GM20000 (cell line): ENCODE results near the gene TOB2.

Source experiments
- DNase-seq: peaks from one replicate; pipeline ENCODE4 v3.0.0; 2012; ENCODE audit warnings: low spot score
- CTCF ChIP-seq: IDR thresholded peaks from 2 replicates; pipeline ENCODE4 v1.5.1; 2012; ENCODE audit warnings: mild to moderate bottlenecking, control low read depth; ENCODE audit errors: extremely low read depth, missing control alignments

The TOB2 gene

GRCh38 chr22:41446639-41447434 lies at the start of gene TOB2:
TOB2 (minus strand) TSS chr22:41446801; CDS start chr22:41437345, 9,456 bp downstream.
- DNase-seq, result peak; percentile 91
- no peak for TF ChIP-seq CTCF

DNA sequence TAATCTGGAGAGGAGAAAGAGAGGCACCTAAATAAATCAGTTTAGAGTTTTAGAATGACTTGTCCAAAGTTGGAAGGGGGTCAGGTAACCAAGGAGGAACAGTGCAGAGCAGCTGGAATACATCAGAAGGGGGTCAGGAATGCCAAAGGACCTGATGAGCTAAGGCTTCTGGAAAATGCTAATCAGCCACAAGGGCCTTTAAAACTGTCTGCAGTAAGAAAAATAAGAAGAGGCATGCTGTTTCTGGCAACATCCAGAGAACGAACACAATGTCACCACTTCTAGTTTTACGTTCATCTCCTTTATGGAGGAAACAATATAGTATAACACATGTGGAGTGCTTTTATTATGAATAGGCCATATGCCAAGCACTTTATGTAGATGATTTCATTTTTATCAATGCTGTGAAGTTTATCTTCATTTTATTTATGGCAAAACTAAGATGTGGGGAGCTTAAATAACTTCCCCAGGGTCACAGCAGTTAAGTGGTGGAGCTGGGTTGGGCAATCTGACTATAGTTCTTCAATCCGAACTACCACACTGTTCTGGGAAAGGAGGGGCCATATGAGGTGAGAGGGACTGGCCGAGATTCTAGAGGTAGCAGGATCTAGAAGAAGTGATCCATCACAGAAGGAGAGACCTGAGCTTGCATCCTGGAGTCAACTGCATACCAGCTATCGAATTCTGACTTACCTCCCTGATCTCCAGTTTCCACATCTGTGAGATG lies 44.9 kb upstream of the TOB2 start:
- TF ChIP-seq CTCF, result no peak
- no peak for DNase-seq

DNA sequence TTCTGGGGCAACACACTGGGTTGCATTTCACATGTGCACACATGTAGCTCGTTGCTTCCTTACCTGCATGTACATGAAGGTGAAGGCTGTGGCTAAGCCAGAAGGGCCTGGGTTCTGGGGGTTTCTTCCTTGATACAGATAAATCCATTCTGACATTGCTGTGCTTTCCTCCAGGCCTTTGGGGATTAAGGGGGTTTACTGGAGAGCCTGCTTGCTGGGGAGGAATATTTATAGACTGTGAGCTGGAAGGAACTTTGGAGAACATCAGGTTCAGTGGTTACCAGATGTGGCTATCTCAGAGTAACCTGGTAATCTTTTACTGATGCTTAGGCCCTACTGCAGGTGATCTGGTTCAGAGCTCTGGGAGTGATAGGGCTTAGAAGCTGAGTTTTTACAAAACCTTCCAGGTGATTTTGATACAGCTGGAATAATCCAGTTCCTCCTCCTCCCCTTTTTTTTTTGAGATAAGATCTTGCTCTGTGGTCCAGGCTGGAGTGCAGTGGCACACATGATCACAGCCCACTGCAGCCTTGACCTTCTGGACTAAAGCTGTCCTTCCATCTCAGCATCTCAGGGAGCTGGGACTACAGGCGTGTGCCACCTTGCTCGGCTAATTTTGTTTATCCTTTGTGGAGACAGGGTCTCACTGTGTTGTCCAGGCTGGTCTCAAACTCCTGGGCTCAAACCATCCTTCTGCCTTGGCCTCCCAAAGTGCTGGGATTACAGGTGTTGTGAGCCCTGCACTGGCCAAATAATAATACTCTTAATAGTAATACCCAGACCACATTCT lies 42.2 kb upstream of the TOB2 start:
- TF ChIP-seq CTCF, result no peak
- no peak for DNase-seq

GRCh38 chr22:41488076-41488475 lies 41.5 kb upstream of the TOB2 start:
- no peak for TF ChIP-seq CTCF

DNA sequence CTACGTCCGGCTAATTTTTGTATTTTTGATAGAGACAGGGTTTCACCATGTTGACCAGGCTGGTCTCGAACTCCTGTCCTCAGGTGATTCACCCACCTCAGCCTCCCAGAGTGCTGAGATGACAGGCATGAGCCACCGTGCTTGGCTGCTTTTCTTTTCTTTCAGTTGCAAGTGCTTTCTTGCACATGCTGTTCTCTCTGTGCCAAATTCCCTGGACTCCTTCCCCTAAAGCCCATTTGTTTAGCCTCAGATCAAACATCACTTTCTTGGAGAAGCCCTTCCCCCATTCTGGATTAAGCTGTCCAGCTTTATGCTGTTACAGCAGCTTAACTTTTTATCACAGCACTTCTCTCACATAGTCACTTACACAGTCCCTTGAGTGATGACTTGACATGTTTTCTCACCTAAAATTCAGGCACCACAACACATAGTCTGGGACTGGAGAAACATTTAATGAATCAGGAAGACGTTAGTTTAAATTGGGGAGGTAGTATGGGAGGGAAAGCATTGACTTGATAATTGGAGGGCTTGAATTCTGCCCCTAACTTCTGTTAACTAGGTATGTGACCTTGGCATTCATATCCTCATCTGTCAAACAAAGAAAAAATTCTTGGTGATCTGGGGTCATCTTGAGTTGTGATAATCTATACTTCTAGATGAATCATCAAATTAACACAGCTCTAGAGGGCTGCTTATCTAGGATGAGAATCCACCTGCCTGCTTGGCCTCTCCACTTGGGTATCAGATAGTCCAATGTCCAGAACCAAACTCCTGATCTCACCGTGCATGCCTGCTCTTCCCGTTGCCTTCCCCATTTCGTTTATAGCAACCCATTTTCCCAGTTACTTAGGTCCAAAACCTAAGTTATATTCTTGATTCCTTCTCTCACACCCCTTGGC lies 40.7 kb upstream of the TOB2 start:
- TF ChIP-seq CTCF, result no peak
- no peak for DNase-seq

More at GRCh38 chr22:41488076-41488475, 41.5 kb upstream of the TOB2 start:
- no peak for DNase-seq

DNA sequence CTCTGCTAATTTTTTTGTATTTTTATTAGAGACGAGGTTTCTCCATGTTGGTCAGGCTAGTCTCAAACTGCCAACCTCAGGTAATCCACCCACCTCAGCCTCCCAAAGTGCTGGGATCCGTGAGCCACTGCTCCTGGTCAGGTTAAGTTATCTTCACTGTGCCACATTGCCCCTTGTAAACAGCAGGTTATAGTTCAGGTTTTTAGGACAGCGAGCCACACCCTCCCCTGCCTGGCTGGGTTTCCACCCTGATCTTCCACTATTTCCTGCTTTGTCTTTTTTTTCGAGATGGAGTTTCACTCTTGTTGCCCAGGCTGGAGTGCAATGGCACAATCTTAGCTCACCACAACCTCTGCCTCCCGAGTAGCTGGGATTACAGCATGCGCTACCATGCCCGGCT lies 38.4 kb upstream of the TOB2 start:
- no peak for DNase-seq
- TF ChIP-seq CTCF, result no peak
